ENCODE measurements around the gene KCNH2.

DNA sequence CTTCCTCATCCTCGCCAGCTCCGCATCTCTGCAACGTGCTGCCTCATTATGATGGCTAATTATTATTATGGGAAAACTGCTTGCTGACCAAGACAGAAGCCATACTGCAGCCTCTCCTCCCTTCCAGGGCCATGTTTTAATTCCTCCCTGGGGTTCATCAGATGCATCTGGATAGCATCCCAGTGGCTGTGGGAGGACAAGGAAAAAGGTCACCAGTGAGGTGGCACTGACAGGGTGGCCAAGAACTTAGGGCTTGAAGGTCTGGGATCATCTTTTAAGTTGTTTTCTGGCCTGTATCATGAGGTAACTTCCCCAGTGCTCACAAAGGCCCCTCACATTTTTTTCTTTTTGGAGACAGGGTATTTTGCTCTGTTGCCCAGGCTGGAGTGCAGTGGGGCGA, 39.6 kb downstream of the KCNH2 start:
- TF ChIP-seq, protein P1, sequence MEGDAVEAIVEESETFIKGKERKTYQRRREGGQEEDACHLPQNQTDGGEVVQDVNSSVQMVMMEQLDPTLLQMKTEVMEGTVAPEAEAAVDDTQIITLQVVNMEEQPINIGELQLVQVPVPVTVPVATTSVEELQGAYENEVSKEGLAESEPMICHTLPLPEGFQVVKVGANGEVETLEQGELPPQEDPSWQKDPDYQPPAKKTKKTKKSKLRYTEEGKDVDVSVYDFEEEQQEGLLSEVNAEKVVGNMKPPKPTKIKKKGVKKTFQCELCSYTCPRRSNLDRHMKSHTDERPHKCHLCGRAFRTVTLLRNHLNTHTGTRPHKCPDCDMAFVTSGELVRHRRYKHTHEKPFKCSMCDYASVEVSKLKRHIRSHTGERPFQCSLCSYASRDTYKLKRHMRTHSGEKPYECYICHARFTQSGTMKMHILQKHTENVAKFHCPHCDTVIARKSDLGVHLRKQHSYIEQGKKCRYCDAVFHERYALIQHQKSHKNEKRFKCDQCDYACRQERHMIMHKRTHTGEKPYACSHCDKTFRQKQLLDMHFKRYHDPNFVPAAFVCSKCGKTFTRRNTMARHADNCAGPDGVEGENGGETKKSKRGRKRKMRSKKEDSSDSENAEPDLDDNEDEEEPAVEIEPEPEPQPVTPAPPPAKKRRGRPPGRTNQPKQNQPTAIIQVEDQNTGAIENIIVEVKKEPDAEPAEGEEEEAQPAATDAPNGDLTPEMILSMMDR (IDR thresholded peaks at IDR 0.05 in 2 of 3, conservative IDR thresholded peaks at IDR 0.05 in 1 of 3; ENCODE audit: control insufficient read depth in 2 of 3, extremely low read depth in 1 of 3, insufficient read depth in 1 of 3, low read depth in 3 of 3, low read length in 3 of 3) = no peak
- no peak for TF ChIP-seq EGR1 (IDR thresholded peaks at IDR 0.05; ENCODE audit: borderline replicate concordance in 1 of 2, low read depth in 2 of 2, low read length in 2 of 2)
- TF ChIP-seq, protein P2, sequence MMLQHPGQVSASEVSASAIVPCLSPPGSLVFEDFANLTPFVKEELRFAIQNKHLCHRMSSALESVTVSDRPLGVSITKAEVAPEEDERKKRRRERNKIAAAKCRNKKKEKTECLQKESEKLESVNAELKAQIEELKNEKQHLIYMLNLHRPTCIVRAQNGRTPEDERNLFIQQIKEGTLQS (IDR thresholded peaks at IDR 0.05; ENCODE audit: borderline replicate concordance, extremely low read depth, low read depth, low read length) = no peak
- no peak for TF ChIP-seq ETV6 (conservative IDR thresholded peaks at IDR 0.05 in 1 of 2, IDR thresholded peaks at IDR 0.05 in 1 of 2; ENCODE audit: borderline replicate concordance in 1 of 2, low read depth in 1 of 2)
- TF ChIP-seq EP300 (IDR thresholded peaks at IDR 0.05; ENCODE audit: borderline replicate concordance in 1 of 2, control insufficient read depth in 1 of 2, low read depth in 2 of 2, low read length in 2 of 2) = no peak
- TF ChIP-seq CBX5 (IDR thresholded peaks at IDR 0.05; ENCODE audit: low read depth) = no peak
- TF ChIP-seq ASH2L (IDR thresholded peaks at IDR 0.05; ENCODE audit: borderline replicate concordance, low read depth) = no peak
- TF ChIP-seq EZH2 (IDR thresholded peaks at IDR 0.05; ENCODE audit: borderline replicate concordance, control insufficient read depth, low read depth, low read length) = no peak
